Uterus (tissue), 4 donors: ENCODE data around the gene CCDC93. TPM values are rescaled to one million over a fixed set of nuclear protein-coding genes. Genes with fewer than 3 reads are reported as not detected.

ENCODE experiments used
- DNase-seq, 2 donors: peaks; one replicate each; pipeline ENCODE4 v3.0.0-alpha.2; 2019 to 2020
- H3K27ac ChIP-seq, 2 donors: fragments of 200-600 bp; sonication (generic); 1 replicate in 1 of 2; 2 replicates in 1 of 2; pipeline ENCODE4 v1.5.1; 2016 to 2018
- H3K27me3 ChIP-seq, 2 donors: fragments of 200-600 bp; sonication (generic); one replicate each; pipeline ENCODE4 v1.5.1; 2018 to 2019; ENCODE audit warnings: control low read depth in 1 of 2
- H3K36me3 ChIP-seq, 2 donors: fragments of 200-600 bp; sonication (generic); one replicate each; pipeline ENCODE4 v1.5.1; 2019; ENCODE audit warnings: control low read depth in 1 of 2
- H3K4me1 ChIP-seq, 2 donors: fragments of 200-600 bp; sonication (generic); one replicate each; pipeline ENCODE4 v1.5.1; 2018 to 2019; ENCODE audit warnings: control low read depth in 1 of 2
- H3K4me3 ChIP-seq, 2 donors: fragments of 200-600 bp; sonication (generic); 1 replicate in 1 of 2; 2 replicates in 1 of 2; pipeline ENCODE4 v1.5.1; 2018 to 2019; ENCODE audit warnings: mild to moderate bottlenecking in 1 of 2
- H3K9me3 ChIP-seq, 2 donors: fragments of 200-600 bp; sonication (generic); one replicate each; pipeline ENCODE4 v1.5.1; 2019; ENCODE audit warnings: control low read depth in 1 of 2
- CTCF ChIP-seq, 4 experiments: fragments of 200-600 bp in 2 of 4; fragments of 450-650 bp in 2 of 4; sonication (generic) in 2 of 4; IDR thresholded peaks; one replicate each; pipeline ENCODE4 v1.5.1; 2016 to 2019; ENCODE audit warnings: antibody characterized with exemption in 4 of 4, mild to moderate bottlenecking in 2 of 4, moderate library complexity in 1 of 4
- POLR2A ChIP-seq, 2 donors: fragments of 450-650 bp; IDR thresholded peaks; one replicate each; pipeline ENCODE4 v1.6.1; 2016; ENCODE audit warnings: antibody characterized with exemption in 2 of 2, mild to moderate bottlenecking in 1 of 2, moderate library complexity in 1 of 2
- intact Hi-C: fragments of 100-400 bp; cut with DNase I; formaldehyde crosslinking; loops from one replicate; pipeline ENCODE4 v1.15.1; 2023; ENCODE audit warnings: low total_unique reads
- total RNA-seq, 4 donors: library from RNA; depleted of rRNA in 3 of 4; stranded (reverse); fragments of >200 nt in 3 of 4; gene quantifications; one replicate each; pipeline versions ENCODE4 v1.1.0 to v1.2.4, GENCODE V29; 2014 to 2023
- donor health status: DM: yes; HTN: yes; CAD: no.

Gene CCDC93
- total RNA-seq, 4 donors from 2014 or later, result 6.5 to 45.5 (median 32.7) TPM

- H3K4me3 ChIP-seq, result no peak overlapping the region
- no peaks in the 10 kb centered on the region for H3K27me3 ChIP-seq
- no peak overlapping the region for H3K27ac ChIP-seq
- no peak for DNase-seq
- intact Hi-C loops, result no loop called here
- TF ChIP-seq CTCF (IDR thresholded peaks at IDR 0.05) (no peak), POLR2A (IDR thresholded peaks at IDR 0.05) (no peak)
- no peaks in the 10 kb centered on the region for H3K4me1 ChIP-seq
- no peaks in the 10 kb centered on the region for H3K36me3 ChIP-seq
- H3K9me3 ChIP-seq, result no peaks in the 10 kb centered on the region
Observed at GRCh38 chr2:117952228-117952627, 61.6 kb downstream of the CCDC93 start.

- intact Hi-C loops, result no loop called here
- TF ChIP-seq CTCF (IDR thresholded peaks at IDR 0.05) (no peak), POLR2A (IDR thresholded peaks at IDR 0.05) (no peak)
- no peaks in the 10 kb centered on the region for H3K9me3 ChIP-seq
- no peak for DNase-seq
- no peaks in the 10 kb centered on the region for H3K4me1 ChIP-seq
- no peak overlapping the region for H3K27ac ChIP-seq
- no peak overlapping the region for H3K4me3 ChIP-seq
- H3K36me3 ChIP-seq, result no peaks in the 10 kb centered on the region
- no peaks in the 10 kb centered on the region for H3K27me3 ChIP-seq
Observed at GRCh38 chr2:117949806-117950205, 64.1 kb downstream of the CCDC93 start.

- no peaks in the 10 kb centered on the region for H3K36me3 ChIP-seq
- TF ChIP-seq CTCF (IDR thresholded peaks at IDR 0.05) (no peak), POLR2A (IDR thresholded peaks at IDR 0.05) (no peak)
- no peak overlapping the region for H3K27ac ChIP-seq
- no peaks in the 10 kb centered on the region for H3K27me3 ChIP-seq
- H3K4me3 ChIP-seq, result no peak overlapping the region
- no peaks in the 10 kb centered on the region for H3K9me3 ChIP-seq
- DNase-seq, result no peak
- intact Hi-C loops, result no loop called here
- H3K4me1 ChIP-seq, result no peaks in the 10 kb centered on the region
Observed at GRCh38 chr2:117948615-117949014, 65.3 kb downstream of the CCDC93 start.

- no peak for DNase-seq
- TF ChIP-seq CTCF (IDR thresholded peaks at IDR 0.05), result no peak
- intact Hi-C loops, result no loop called here
- Histone ChIP-seq H3K27ac (no peak overlapping the region), H3K4me3 (no peak overlapping the region), H3K9me3 (no peaks in the 10 kb centered on the region), H3K27me3 (no peaks in the 10 kb centered on the region), H3K4me1 (no peaks in the 10 kb centered on the region), H3K36me3 (no peaks in the 10 kb centered on the region)
Observed at GRCh38 chr2:117945296-117945695, 68.6 kb downstream of the CCDC93 start.

- Histone ChIP-seq H3K27me3 (no peaks in the 10 kb centered on the region), H3K9me3 (no peaks in the 10 kb centered on the region), H3K27ac (no peak overlapping the region), H3K4me1 (no peaks in the 10 kb centered on the region), H3K36me3 (no peaks in the 10 kb centered on the region), H3K4me3 (no peak overlapping the region)
- TF ChIP-seq POLR2A (IDR thresholded peaks at IDR 0.05), result no peak
- TF ChIP-seq CTCF (IDR thresholded peaks at IDR 0.05), result no peak
- no peak for DNase-seq
- intact Hi-C loops, result no loop called here
Observed at GRCh38 chr2:117944816-117945215, 69.1 kb downstream of the CCDC93 start.
